ENCODE results near the gene UPK1A.

The UPK1A gene

GRCh38 chr19:35661995-35662340 is 4.3 kb upstream of the UPK1A start:
- H3K4me1 ChIP-seq (ENCODE audit: control insufficient read depth, insufficient read depth, low read length), result no peaks in the 10 kb centered on the region
- H3K36me3 ChIP-seq (ENCODE audit: control insufficient read depth, insufficient read depth, low read length), result peaks cover 6% of the 10 kb centered on the region; the same call in 1 of the 2 replicates
- no peak overlapping the region for H3K4me3 ChIP-seq (ENCODE audit: low read length)
- WGBS (ENCODE audit: insufficient coverage, insufficient read length), result no CpG with 5 or more reads among the region's 6 CpGs
- no peaks in the 10 kb centered on the region for H3K27me3 ChIP-seq (ENCODE audit: control insufficient read depth, insufficient read depth, low read length)
- DNase-seq (ENCODE audit: low read depth, low spot score), result no peak
- no peak overlapping the region for H3K27ac ChIP-seq (ENCODE audit: low read length)
- H3K9me3 ChIP-seq (ENCODE audit: control insufficient read depth, insufficient read depth, low read length), result no peaks in the 10 kb centered on the region

- Histone ChIP-seq H3K9me3 (ENCODE audit: control insufficient read depth, insufficient read depth, low read length) (no peaks in the 10 kb centered on the region), H3K36me3 (ENCODE audit: control insufficient read depth, insufficient read depth, low read length) (no peaks in the 10 kb centered on the region), H3K4me3 (ENCODE audit: low read length) (no peak overlapping the region), H3K27ac (ENCODE audit: low read length) (no peak overlapping the region), H3K27me3 (ENCODE audit: control insufficient read depth, insufficient read depth, low read length) (no peaks in the 10 kb centered on the region), H3K4me1 (ENCODE audit: control insufficient read depth, insufficient read depth, low read length) (no peaks in the 10 kb centered on the region)
- no CpG with 5 or more reads among the region's 3 CpGs for WGBS (ENCODE audit: insufficient coverage, insufficient read length)
- DNase-seq (ENCODE audit: low read depth, low spot score), result no peak
Measured at GRCh38 chr19:35663981-35664380, 2.3 kb upstream of the UPK1A start.

DNA sequence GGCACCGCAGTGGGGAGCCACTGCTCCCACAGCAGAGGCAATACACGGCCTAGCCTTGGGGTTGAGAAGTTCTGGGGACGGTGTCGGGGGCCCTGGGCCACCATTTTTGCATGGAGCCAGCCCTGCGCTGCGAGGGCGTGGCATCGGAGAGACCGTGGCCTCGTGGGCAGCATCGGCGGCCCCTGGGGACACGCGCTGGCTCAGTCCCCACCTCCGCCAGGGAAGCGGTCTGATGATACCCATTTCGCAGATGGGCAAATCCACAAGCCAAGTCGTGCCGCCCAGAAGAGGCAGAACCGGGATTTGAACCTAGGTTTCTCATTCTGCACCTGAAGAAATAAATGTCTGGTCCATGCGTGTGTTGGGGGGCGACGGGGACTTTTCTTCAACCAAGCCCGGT is 1.2 kb upstream of the UPK1A start:
- Histone ChIP-seq H3K36me3 (ENCODE audit: control insufficient read depth, insufficient read depth, low read length) (no peaks in the 10 kb centered on the region), H3K27me3 (ENCODE audit: control insufficient read depth, insufficient read depth, low read length) (no peaks in the 10 kb centered on the region), H3K27ac (ENCODE audit: low read length) (no peak overlapping the region), H3K9me3 (ENCODE audit: control insufficient read depth, insufficient read depth, low read length) (no peaks in the 10 kb centered on the region), H3K4me1 (ENCODE audit: control insufficient read depth, insufficient read depth, low read length) (no peaks in the 10 kb centered on the region), H3K4me3 (ENCODE audit: low read length) (no peak overlapping the region)
- WGBS (ENCODE audit: insufficient coverage, insufficient read length), result no CpG with 5 or more reads among the region's 24 CpGs
- no peak for DNase-seq (ENCODE audit: low read depth, low spot score)

GRCh38 chr19:35665604-35666003 is 713 bp upstream of the UPK1A start:
- no CpG with 5 or more reads among the region's 7 CpGs for WGBS (ENCODE audit: insufficient coverage, insufficient read length)
- Histone ChIP-seq H3K4me3 (ENCODE audit: low read length) (no peak overlapping the region), H3K9me3 (ENCODE audit: control insufficient read depth, insufficient read depth, low read length) (no peaks in the 10 kb centered on the region), H3K4me1 (ENCODE audit: control insufficient read depth, insufficient read depth, low read length) (no peaks in the 10 kb centered on the region), H3K27ac (ENCODE audit: low read length) (no peak overlapping the region), H3K36me3 (ENCODE audit: control insufficient read depth, insufficient read depth, low read length) (no peaks in the 10 kb centered on the region), H3K27me3 (ENCODE audit: control insufficient read depth, insufficient read depth, low read length) (no peaks in the 10 kb centered on the region)
- no peak for DNase-seq (ENCODE audit: low read depth, low spot score)

DNA sequence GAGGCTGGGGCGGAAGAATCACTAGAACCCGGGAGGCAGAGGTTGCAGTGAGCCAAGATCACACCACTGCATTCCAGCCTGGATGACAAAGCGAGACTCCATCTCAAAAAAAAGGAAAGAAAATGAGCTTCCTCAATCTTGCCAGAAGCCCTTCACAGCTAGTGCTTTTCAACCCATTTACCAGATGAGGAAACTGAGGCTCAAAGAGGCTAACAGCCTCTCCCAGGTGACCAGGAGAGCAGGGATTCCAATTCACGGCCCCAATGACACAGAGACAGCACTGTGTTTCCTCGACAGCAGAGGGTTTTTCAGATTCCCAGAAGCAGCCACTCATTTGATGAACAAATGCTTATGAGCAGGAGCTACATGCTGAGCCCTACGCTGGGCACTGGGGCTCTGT is 3.2 kb downstream of the UPK1A start:
- WGBS (ENCODE audit: insufficient coverage, insufficient read length), result no CpG with 5 or more reads among the region's 6 CpGs
- H3K27ac ChIP-seq (ENCODE audit: low read length), result no peak overlapping the region
- DNase-seq (ENCODE audit: low read depth, low spot score), result no peak
- H3K27me3 ChIP-seq (ENCODE audit: control insufficient read depth, insufficient read depth, low read length), result no peaks in the 10 kb centered on the region
- H3K4me3 ChIP-seq (ENCODE audit: low read length), result no peak overlapping the region
- no peaks in the 10 kb centered on the region for H3K9me3 ChIP-seq (ENCODE audit: control insufficient read depth, insufficient read depth, low read length)
- no peaks in the 10 kb centered on the region for H3K36me3 ChIP-seq (ENCODE audit: control insufficient read depth, insufficient read depth, low read length)
- no peaks in the 10 kb centered on the region for H3K4me1 ChIP-seq (ENCODE audit: control insufficient read depth, insufficient read depth, low read length)

GRCh38 chr19:35669974-35670373 is 3.7 kb downstream of the UPK1A start:
- no peaks in the 10 kb centered on the region for H3K27me3 ChIP-seq (ENCODE audit: control insufficient read depth, insufficient read depth, low read length)
- no peaks in the 10 kb centered on the region for H3K4me1 ChIP-seq (ENCODE audit: control insufficient read depth, insufficient read depth, low read length)
- H3K9me3 ChIP-seq (ENCODE audit: control insufficient read depth, insufficient read depth, low read length), result no peaks in the 10 kb centered on the region
- H3K27ac ChIP-seq (ENCODE audit: low read length), result no peak overlapping the region
- DNase-seq (ENCODE audit: low read depth, low spot score), result no peak
- no CpG with 5 or more reads among the region's 4 CpGs for WGBS (ENCODE audit: insufficient coverage, insufficient read length)
- no peak overlapping the region for H3K4me3 ChIP-seq (ENCODE audit: low read length)
- H3K36me3 ChIP-seq (ENCODE audit: control insufficient read depth, insufficient read depth, low read length), result no peaks in the 10 kb centered on the region

DNA sequence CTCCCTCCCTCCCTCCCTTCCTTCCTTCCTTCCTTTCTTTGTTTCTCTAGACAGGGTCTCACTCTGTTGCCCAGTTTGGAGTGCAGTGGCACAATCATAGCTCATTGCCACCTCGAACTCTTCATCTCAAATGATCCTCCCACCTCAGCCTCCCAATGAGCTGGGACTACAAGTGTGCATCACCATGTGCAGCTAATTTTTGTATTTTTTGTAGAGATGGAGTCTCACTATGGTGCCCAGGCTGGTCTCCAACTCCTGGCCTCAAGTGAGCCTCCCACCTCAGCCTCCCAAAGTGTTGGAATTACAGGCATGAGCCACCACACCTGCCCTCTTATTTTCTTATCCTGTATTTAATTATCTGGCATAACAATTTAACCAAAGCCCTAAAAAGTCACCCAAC is 4.4 kb downstream of the UPK1A start:
- no CpG with 5 or more reads among the region's 1 CpG for WGBS (ENCODE audit: insufficient coverage, insufficient read length)

DNA sequence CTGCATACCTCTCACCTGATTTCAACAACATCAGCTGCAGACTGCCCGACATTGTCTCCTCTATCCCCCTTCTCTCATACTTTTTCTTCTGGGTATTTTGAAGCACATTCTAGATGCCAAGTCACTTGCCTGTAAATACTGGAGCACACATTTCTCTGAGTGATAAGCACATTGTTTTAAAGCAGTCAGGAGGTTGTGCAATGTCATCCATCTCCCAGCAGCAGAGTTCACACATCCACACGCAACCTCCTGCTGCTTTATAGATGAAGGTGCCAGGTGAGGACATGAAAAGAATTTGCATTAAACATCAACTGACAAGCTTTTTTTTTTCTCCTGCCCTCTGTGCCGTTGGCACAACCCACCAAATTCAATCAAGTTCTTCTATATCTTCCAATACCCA is 5.5 kb downstream of the UPK1A start:
- Histone ChIP-seq H3K9me3 (ENCODE audit: control insufficient read depth, insufficient read depth, low read length) (no peaks in the 10 kb centered on the region), H3K36me3 (ENCODE audit: control insufficient read depth, insufficient read depth, low read length) (no peaks in the 10 kb centered on the region), H3K4me1 (ENCODE audit: control insufficient read depth, insufficient read depth, low read length) (no peaks in the 10 kb centered on the region), H3K27ac (ENCODE audit: low read length) (no peak overlapping the region), H3K27me3 (ENCODE audit: control insufficient read depth, insufficient read depth, low read length) (no peaks in the 10 kb centered on the region), H3K4me3 (ENCODE audit: low read length) (no peak overlapping the region)
- DNase-seq (ENCODE audit: low read depth, low spot score), result no peak
- no CpG with 5 or more reads among the region's 3 CpGs for WGBS (ENCODE audit: insufficient coverage, insufficient read length)

More for the DNA sequence above, 4.4 kb downstream of the UPK1A start:
- DNase-seq (ENCODE audit: low read depth, low spot score), result no peak
- no peaks in the 10 kb centered on the region for H3K36me3 ChIP-seq (ENCODE audit: control insufficient read depth, insufficient read depth, low read length)
- H3K27ac ChIP-seq (ENCODE audit: low read length), result no peak overlapping the region
- H3K4me1 ChIP-seq (ENCODE audit: control insufficient read depth, insufficient read depth, low read length), result no peaks in the 10 kb centered on the region
- H3K4me3 ChIP-seq (ENCODE audit: low read length), result no peak overlapping the region
- no peaks in the 10 kb centered on the region for H3K9me3 ChIP-seq (ENCODE audit: control insufficient read depth, insufficient read depth, low read length)
- no peaks in the 10 kb centered on the region for H3K27me3 ChIP-seq (ENCODE audit: control insufficient read depth, insufficient read depth, low read length)

GRCh38 chr19:35673121-35673804 is 6.9 kb downstream of the UPK1A start:
- H3K9me3 ChIP-seq (ENCODE audit: control insufficient read depth, insufficient read depth, low read length), result no peaks in the 10 kb centered on the region
- DNase-seq (ENCODE audit: low read depth, low spot score), result peak; percentile 37
- H3K4me3 ChIP-seq (ENCODE audit: low read length), result peak overlapping the region; percentile 74
- H3K27ac ChIP-seq (ENCODE audit: low read length), result no peak overlapping the region
- no peaks in the 10 kb centered on the region for H3K4me1 ChIP-seq (ENCODE audit: control insufficient read depth, insufficient read depth, low read length)
- H3K27me3 ChIP-seq (ENCODE audit: control insufficient read depth, insufficient read depth, low read length), result no peaks in the 10 kb centered on the region
- no peaks in the 10 kb centered on the region for H3K36me3 ChIP-seq (ENCODE audit: control insufficient read depth, insufficient read depth, low read length)
- WGBS (ENCODE audit: insufficient coverage, insufficient read length), result no CpG with 5 or more reads among the region's 39 CpGs

DNA sequence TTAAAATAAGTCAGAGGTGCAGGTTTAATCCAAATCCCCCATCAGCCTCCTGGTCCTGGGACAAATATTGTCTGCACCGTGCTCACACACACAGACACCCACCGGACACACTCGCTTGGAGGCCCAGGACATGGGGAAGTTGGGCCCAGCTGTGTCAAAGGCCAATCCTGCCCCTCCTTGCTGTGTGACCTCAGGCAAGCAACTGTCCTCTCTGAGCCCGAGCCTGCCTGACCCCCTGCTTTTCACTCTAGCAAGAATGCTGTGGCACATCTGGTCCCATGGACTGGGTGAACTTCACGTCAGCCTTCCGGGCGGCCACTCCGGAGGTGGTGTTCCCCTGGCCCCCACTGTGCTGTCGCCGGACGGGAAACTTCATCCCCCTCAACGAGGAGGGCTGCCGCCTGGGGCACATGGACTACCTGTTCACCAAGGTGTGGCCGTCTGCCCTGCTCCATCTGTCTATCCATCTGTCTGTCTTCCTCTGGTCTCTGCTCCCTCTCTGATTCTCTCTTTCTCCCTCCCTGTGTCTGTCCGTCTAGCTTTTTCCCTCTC is 9.3 kb downstream of the UPK1A start:
- Histone ChIP-seq H3K9me3 (ENCODE audit: control insufficient read depth, insufficient read depth, low read length) (no peaks in the 10 kb centered on the region), H3K4me1 (ENCODE audit: control insufficient read depth, insufficient read depth, low read length) (no peaks in the 10 kb centered on the region), H3K4me3 (ENCODE audit: low read length) (no peak overlapping the region), H3K36me3 (ENCODE audit: control insufficient read depth, insufficient read depth, low read length) (no peaks in the 10 kb centered on the region), H3K27ac (ENCODE audit: low read length) (no peak overlapping the region), H3K27me3 (ENCODE audit: control insufficient read depth, insufficient read depth, low read length) (no peaks in the 10 kb centered on the region)
- no CpG with 5 or more reads among the region's 15 CpGs for WGBS (ENCODE audit: insufficient coverage, insufficient read length)
- DNase-seq (ENCODE audit: low read depth, low spot score), result no peak

DNA sequence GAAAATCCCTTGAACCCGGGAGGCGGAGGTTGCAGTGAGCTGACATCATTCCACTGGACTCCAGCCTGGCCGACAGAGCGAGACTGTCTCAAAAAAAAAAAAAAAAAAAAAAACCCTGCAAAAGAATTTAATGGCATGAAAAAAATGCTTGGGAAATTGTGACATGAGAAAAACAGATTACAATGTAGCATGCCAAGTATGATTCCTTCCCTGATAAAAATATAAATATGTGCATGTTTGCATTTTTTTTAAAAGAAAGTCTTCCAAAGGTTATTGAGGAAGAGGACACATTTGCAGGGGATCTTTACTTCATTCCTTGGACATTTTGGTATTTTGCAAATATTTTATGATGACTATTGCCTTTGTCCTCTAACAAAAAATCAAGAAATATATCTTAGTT is 23.5 kb downstream of the UPK1A start:
- no CpG with 5 or more reads among the region's 4 CpGs for WGBS (ENCODE audit: insufficient coverage, insufficient read length)

More for the DNA sequence above, 23.5 kb downstream of the UPK1A start:
- Histone ChIP-seq H3K4me1 (ENCODE audit: control insufficient read depth, insufficient read depth, low read length) (no peaks in the 10 kb centered on the region), H3K27ac (ENCODE audit: low read length) (no peak overlapping the region), H3K4me3 (ENCODE audit: low read length) (no peak overlapping the region), H3K27me3 (ENCODE audit: control insufficient read depth, insufficient read depth, low read length) (no peaks in the 10 kb centered on the region), H3K36me3 (ENCODE audit: control insufficient read depth, insufficient read depth, low read length) (no peaks in the 10 kb centered on the region), H3K9me3 (ENCODE audit: control insufficient read depth, insufficient read depth, low read length) (no peaks in the 10 kb centered on the region)
- DNase-seq (ENCODE audit: low read depth, low spot score), result no peak

Data from iPS DF 6.9 (cell line).